WI38 (cell line): ENCODE results near the gene CCDC191.

Experiments
- H3K4me3 ChIP-seq: 2 replicates; pipeline ENCODE4 v1.5.1; 2011; ENCODE audit warnings: low read depth, mild to moderate bottlenecking, control low read depth, low read length
- CTCF ChIP-seq: IDR thresholded peaks from 2 replicates; pipeline ENCODE4 v1.5.1; 2012; ENCODE audit warnings: low read depth, mild to moderate bottlenecking, control low read depth, low read length

CCDC191 gene

DNA sequence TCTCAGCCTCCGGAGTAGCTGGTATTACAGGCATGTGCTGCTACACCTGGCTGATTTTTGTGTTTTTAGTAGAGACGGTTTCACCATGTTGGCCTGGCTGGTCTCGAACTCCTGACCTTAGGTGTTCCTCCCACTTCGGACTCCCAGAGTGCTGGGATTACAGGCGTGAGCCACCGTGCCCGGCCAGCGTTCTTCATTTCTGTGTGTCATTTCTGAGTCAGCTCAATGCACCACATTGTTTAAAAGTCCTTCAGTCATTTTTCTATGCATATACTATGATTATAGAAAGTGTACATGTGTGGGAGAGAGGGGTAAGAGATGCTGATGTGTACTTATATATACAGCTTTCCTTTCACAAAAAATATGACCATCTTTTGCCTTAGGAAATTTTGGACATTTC lies 2.3 kb upstream of the CCDC191 start:
- no peak overlapping the region for H3K4me3 ChIP-seq
- no peak for TF ChIP-seq CTCF

DNA sequence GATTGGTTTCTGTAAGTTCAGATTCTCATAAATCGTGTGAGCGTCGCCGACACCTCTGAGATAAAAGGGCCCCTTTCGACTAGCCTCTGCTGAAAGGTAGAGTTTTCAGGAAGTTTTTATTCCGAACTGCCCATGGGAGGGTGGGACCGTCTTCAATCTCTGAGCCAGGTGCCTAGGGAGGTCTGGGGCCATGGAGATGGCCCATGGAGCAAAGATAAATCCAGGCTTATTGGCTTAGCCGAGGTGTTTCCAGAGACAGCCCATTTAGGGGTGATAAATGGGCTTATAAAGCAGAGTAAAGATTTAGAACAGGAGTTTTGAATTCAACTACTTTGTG lies 653 bp upstream of the CCDC191 start:
- peak overlapping the region; percentile 89 for H3K4me3 ChIP-seq
- no peak for TF ChIP-seq CTCF

- TF ChIP-seq CTCF, result no peak
- no peak overlapping the region for H3K4me3 ChIP-seq
Observed at GRCh38 chr3:114052216-114052615, 4.1 kb downstream of the CCDC191 start.

- H3K4me3 ChIP-seq, result no peak overlapping the region
- TF ChIP-seq CTCF, result no peak
Observed at GRCh38 chr3:114043205-114043604, 13.1 kb downstream of the CCDC191 start.

DNA sequence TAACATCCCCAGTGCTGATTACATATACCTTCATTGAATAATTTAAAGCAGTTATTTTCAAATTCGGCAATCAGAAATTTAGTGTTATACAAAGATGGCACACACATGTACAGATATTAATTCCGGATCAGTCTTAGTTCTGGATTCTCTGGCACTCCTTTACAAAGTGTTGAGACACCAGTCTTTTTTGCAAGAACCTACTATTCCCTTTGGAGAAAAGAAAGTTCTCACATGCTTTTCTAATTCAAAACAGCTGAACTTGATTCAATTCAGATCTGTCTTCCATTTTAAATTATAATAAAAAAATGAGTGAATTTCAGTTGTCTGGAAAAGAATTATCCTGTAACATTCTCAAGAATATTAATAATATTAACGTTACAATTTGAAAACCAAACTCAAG lies 20.4 kb downstream of the CCDC191 start:
- TF ChIP-seq CTCF, result no peak
- H3K4me3 ChIP-seq, result no peak overlapping the region

- no peak for TF ChIP-seq CTCF
- no peak overlapping the region for H3K4me3 ChIP-seq
Observed at GRCh38 chr3:114034787-114035545, 21.4 kb downstream of the CCDC191 start.

GRCh38 chr3:114034211-114034610 lies 22.1 kb downstream of the CCDC191 start:
- TF ChIP-seq CTCF, result no peak
- H3K4me3 ChIP-seq, result no peak overlapping the region
